Ishikawa (cell line): ENCODE measurements around the gene IRF2.

Experiments
- CEBPB ChIP-seq: IDR thresholded peaks from 2 replicates; pipeline ENCODE4 v1.6.1; 2012
- CREB1 ChIP-seq: IDR thresholded peaks from 2 replicates; pipeline ENCODE4 v1.6.1; 2012; ENCODE audit warnings: low read depth
- EGR1 ChIP-seq: IDR thresholded peaks from 2 replicates; pipeline ENCODE4 v1.6.1; 2012
- EP300 ChIP-seq: IDR thresholded peaks from 2 replicates; pipeline ENCODE4 v1.6.1; 2012; ENCODE audit warnings: borderline replicate concordance
- FOXM1 ChIP-seq: IDR thresholded peaks from 2 replicates; pipeline ENCODE4 v1.6.1; 2012; ENCODE audit warnings: low read depth, borderline replicate concordance
- MAX ChIP-seq: IDR thresholded peaks from 2 replicates; pipeline ENCODE4 v1.6.1; 2012
- NFIC ChIP-seq: IDR thresholded peaks from 2 replicates; pipeline ENCODE4 v1.6.1; 2012
- RAD21 ChIP-seq: IDR thresholded peaks from 2 replicates; pipeline ENCODE4 v1.6.1; 2012; ENCODE audit warnings: low read depth
- REST ChIP-seq: IDR thresholded peaks from 2 replicates; pipeline ENCODE4 v1.6.1; 2012; ENCODE audit warnings: low read depth, mild to moderate bottlenecking
- TAF1 ChIP-seq: IDR thresholded peaks from 2 replicates; pipeline ENCODE4 v1.6.1; 2012; ENCODE audit warnings: low read depth, mild to moderate bottlenecking
- TCF12 ChIP-seq: IDR thresholded peaks from 2 replicates; pipeline ENCODE4 v1.6.1; 2012; ENCODE audit warnings: low read depth
- TEAD4 ChIP-seq: IDR thresholded peaks from 2 replicates; pipeline ENCODE4 v1.6.1; 2012
- USF1 ChIP-seq: IDR thresholded peaks from 2 replicates; pipeline ENCODE4 v1.6.1; 2012
- YY1 ChIP-seq: IDR thresholded peaks from 2 replicates; pipeline ENCODE4 v1.6.1; 2012; ENCODE audit warnings: low read depth
- ZBTB7A ChIP-seq: IDR thresholded peaks from 2 replicates; pipeline ENCODE4 v1.6.1; 2012; ENCODE audit warnings: low read depth

The IRF2 gene

GRCh38 chr4:184416913-184417734 is 57.2 kb downstream of the IRF2 start:
- TF ChIP-seq RAD21 (no peak), ZBTB7A (no peak), YY1 (no peak), REST (no peak), TAF1 (no peak), EP300 (no peak), MAX (no peak), TEAD4 (no peak), CREB1 (no peak)

- TF ChIP-seq CREB1 = no peak
- TF ChIP-seq CEBPB = no peak
- TF ChIP-seq ZBTB7A = no peak
- TF ChIP-seq EP300 = no peak
- no peak for TF ChIP-seq NFIC
- TF ChIP-seq YY1 = no peak
- no peak for TF ChIP-seq TCF12
- no peak for TF ChIP-seq REST
- no peak for TF ChIP-seq TEAD4
- TF ChIP-seq TAF1 = no peak
- no peak for TF ChIP-seq RAD21
- no peak for TF ChIP-seq EGR1
- TF ChIP-seq USF1 = no peak
- TF ChIP-seq FOXM1 = no peak
- no peak for TF ChIP-seq MAX
These were observed 59.3 kb downstream of the IRF2 start for GRCh38 chr4:184415071-184415470.

- TF ChIP-seq REST (no peak), ZBTB7A (no peak), TAF1 (no peak), YY1 (no peak), FOXM1 (no peak), TCF12 (no peak), EP300 (no peak), USF1 (no peak), NFIC (no peak), CREB1 (no peak), EGR1 (no peak), CEBPB (no peak), TEAD4 (no peak), RAD21 (no peak), MAX (no peak)
These were observed 60.9 kb downstream of the IRF2 start for GRCh38 chr4:184413261-184414046.
